Embryonic facial prominence (tissue), 1 donor: ENCODE results near the gene ZNF211.

Source experiments
- DNase-seq: peaks from one replicate; pipeline ENCODE4 v3.0.0-alpha.2; 2016; ENCODE audit errors: extremely low spot score

Gene ZNF211

DNA sequence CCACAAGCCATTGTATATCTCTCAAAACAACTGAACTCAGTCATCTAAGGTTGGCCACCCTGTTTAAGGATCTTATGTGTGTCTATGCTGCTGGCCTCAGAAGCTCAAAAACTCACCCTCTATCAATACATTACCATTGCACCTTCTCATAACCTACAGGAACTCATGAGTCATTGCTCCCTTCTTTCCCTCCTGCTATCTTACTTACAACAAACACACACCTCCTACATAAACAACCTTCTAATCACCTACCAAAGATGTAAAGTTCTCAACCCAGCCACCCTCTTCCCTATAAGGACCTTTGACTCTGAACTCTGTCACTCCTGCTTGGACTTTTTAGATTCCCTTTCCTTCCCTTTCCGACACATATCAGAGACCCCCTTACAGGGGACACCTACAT, 22.5 kb downstream of the ZNF211 start:
- DNase-seq, result no peak

DNA sequence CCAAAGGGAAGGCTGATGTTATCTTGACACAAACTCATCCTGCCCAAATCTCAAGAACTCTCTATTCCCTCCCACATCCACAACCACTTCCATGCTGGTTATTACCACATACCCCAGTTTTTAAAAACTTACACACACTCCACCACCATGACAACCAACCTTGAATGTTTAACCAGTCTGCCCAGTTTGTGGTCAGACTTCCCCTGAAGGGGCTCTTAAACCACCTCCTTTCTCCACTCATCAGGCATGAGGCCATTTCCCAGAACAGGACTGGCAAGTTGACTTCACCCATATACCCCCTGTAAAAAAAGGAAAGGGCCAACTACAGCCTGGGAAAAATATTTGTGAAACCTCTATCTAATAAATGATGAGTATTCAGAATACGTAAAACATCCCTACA, 23.4 kb downstream of the ZNF211 start:
- DNase-seq, result no peak

DNA sequence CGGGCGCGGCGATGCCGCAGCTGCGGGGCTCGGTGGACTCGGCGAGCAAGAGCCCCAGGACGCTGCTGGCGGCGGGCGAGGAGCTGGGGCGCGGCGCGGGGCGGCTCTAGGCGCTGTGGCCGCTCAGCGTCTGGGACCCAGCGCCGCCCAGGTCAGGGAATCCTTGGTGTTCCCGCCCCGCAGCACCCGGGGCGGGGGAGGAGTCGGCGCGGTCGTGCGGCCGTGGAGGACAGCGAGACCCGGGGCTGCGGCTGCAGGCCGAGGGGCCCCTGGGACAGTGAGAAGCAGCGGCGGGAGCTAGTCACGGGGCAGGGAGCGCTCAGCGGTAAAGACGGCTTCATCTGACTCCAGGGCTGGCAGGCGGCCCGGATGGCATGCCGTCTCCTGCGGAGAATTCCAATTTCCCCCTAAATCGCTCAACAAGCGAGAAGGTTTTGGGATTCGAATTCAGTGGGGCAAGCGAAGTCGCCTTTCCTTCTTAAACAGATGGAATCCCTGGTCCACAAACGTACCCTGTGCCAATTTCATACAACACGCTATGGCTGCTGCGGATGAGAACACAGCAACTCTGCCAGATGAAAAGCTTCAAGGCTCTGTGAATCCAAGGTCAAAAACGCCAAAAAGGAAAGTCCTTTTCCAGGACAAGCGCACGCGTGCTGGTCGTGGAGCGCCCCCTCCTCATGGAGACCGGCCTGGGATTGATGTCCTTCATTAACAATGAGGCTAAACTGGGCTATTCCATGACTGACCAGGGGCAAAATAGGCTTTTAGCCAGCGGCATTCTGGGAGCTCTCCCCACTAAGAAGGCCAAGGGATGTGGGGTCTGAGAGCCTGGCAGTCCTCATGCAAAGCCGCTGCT, 31.5 kb downstream of the ZNF211 start:
- DNase-seq, result peak; percentile 24

DNA sequence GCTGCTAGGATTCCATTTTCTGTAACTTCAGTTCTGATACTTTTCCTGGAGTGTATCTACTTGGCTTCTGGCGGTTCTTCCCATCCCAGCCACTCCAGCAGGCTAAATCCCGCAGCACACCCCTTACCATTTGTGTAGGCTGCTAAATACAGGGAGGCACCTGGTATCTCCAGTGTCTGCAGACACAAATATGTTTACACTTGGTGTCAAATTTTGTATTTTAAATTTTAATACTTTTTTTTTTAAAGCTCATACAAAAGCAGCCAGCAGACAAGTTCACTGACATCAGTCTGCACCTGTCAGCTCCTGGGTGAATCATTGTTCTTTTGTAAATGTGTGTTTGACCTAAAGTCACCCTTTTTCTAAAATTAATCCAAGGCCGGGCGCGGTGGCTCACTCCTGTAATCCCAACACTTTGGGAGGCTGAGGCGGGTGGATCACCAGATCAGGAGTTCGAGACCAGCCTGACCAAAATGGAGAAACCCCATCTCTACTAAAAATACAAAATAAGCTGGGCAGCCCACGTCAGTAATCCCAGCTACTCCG, 32.4 kb downstream of the ZNF211 start:
- DNase-seq, result no peak

DNA sequence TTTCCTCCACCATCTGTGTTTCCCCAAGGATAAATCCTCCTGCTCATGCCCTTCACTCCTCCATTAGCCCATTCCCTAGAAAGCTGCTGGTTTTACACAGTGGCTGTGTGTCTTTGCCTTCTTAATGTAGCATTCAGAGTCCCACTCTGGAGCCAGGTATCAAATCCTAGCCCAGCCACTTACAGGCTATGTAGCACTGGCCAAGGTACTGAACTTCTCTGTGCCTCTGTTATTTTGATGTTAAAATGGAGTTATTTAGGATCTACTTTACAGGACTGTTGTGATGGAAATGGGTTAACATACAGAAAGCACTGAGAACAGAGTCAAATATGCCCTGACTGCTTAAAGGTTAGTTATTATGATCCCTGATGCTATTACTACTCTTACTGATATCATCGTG, 34.3 kb downstream of the ZNF211 start:
- no peak for DNase-seq

DNA sequence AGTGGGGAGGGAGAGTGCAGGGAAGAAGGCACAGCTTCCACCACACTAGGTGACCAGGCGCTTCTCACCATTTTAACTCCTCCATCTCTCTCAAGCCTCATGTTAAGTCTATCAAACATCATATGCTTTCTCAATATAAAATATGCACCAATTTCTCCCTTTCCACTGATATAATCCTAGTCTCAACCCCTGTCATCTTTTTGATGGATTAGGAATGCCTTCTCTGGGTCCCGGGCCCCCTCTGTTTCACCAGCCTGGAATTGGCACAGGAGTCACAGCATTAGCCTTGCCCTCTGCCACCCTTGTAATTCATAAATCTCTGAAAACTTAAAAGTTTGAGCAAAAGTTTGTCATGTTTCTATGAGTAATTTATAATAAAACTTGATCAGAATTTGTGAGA, 35.7 kb downstream of the ZNF211 start, which contains the start of gene ZSCAN4:
Gene ZSCAN4 (plus strand): TSS at position 301 of the 400 bp plus-strand sequence. CDS start 7,211 bp downstream, outside the sequence.
- no peak for DNase-seq

DNA sequence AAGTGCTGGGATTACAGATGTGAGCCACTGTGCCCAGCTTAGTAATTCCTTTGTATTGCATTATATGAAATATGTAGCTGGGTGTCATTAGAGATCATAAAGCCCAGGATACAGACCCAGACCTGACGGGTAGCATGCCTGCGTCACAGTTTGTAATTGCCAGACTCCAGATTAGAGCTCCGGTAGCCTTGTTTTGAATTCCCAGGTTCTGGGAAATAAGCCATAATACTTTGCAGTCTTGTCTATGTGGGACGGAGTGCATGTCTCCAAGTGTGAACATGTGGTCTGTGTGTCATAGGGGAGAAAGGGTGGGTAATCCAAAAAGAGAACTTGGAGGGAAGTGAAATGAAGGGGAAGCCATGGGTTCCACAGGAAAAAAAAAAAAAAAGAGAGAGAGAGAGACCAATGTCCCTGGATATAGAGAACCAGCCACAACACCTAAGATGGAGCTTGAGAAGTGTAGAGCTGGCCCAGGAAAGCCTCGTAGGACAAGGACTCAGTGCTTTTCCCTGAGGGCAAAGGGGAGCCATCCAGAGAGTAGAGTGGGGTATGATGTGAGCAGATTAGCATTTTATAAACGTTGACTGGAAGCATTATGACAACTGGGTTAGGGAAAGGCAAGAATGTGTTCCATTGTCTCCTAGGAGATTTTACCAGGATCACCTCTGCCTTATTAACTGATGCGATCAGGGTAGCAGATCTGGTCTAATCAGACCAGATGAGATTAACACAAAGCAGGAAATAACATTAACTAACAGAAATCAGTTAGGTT, 38.3 kb downstream of the ZNF211 start:
- no peak for DNase-seq

DNA sequence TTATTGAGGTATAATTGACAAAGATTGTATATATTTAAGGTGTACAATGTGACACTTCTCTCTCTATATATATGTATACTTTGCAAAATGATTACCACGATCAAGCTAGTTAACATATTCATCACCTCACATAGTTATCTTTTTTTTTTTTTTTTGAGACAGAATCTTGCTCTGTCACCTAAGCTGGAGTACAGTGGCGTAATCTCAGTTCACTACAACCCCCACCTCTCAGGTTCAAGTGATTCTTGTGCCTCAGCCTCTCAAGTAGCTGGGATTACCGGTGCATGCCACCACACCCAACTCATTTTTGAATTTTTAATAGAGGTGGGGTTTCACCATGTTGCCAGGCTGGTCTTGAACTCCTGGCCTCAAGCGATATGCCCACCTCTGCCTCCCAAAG, 39.5 kb downstream of the ZNF211 start:
- DNase-seq, result no peak

DNA sequence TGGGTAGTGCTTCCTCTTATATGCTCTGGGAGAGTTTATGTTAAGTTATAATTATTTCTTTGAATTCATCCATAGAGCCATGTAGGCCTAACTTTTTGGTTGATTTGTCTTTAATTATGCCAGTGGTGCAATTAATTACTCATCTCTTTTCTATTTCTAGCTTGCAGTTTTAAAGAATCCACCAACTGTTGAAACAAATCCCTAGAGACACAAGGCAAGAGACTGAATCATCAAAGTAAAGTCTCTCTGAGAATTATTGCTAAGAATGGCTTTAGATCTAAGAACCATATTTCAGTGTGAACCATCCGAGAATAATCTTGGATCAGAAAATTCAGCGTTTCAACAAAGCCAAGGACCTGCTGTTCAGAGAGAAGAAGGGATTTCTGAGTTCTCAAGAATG, 42.9 kb downstream of the ZNF211 start:
- DNase-seq, result no peak

DNA sequence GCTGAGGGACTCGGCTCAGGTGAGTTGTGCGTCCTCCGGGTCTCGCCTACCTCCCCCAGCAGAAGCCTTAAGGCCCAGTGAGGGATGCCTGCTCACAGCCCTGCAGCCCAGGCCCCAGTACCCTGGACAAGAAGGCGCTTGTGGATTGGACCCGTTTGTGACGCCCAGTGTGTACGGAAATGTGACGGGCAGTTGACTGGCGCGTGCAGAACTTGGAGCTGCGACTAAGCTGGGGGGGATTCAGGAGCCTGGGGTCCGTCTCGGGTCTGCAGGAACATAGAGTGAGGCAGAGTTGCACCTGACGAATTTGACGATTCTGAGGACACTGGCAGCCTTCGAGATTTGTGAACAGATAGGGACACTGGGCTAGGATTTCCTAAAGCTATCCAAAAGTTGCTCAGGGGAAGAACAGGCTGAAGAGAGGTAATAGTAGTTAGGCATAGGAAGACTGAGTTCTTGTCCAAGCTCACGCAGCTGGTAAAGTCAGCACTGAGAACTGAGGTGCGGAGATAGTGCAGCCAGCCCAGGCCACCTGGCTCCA, 49.3 kb downstream of the ZNF211 start:
- DNase-seq, result no peak

DNA sequence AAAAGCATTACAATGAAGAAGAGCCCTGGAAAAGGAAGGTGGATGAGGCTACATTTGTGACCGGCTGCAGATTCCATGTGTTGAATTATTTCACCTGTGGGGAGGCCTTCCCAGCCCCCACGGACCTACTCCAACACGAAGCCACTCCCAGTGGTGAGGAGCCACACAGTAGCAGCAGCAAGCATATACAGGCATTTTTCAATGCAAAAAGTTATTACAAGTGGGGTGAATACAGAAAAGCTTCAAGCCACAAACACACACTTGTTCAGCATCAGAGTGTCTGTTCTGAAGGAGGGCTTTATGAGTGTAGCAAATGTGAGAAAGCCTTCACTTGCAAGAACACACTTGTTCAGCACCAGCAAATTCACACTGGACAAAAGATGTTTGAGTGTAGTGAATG, 53.8 kb downstream of the ZNF211 start:
- no peak for DNase-seq

DNA sequence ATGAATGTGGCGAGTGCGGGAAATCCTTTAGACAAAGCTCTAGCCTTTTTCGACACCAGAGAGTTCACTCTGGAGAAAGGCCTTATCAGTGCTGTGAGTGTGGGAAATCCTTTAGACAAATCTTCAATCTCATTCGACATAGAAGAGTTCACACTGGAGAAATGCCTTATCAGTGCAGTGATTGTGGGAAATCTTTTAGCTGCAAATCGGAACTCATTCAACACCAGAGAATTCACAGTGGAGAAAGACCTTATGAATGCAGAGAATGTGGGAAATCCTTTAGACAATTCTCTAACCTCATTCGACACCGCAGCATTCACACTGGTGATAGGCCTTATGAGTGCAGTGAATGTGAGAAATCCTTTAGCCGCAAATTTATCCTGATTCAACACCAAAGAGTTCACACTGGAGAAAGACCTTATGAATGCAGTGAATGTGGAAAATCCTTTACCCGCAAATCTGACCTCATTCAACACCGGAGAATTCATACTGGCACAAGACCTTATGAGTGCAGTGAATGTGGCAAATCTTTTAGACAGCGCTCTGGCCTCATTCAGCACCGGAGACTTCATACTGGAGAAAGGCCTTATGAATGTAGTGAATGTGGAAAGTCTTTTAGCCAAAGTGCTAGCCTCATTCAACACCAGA, 54.5 kb downstream of the ZNF211 start:
- no peak for DNase-seq

DNA sequence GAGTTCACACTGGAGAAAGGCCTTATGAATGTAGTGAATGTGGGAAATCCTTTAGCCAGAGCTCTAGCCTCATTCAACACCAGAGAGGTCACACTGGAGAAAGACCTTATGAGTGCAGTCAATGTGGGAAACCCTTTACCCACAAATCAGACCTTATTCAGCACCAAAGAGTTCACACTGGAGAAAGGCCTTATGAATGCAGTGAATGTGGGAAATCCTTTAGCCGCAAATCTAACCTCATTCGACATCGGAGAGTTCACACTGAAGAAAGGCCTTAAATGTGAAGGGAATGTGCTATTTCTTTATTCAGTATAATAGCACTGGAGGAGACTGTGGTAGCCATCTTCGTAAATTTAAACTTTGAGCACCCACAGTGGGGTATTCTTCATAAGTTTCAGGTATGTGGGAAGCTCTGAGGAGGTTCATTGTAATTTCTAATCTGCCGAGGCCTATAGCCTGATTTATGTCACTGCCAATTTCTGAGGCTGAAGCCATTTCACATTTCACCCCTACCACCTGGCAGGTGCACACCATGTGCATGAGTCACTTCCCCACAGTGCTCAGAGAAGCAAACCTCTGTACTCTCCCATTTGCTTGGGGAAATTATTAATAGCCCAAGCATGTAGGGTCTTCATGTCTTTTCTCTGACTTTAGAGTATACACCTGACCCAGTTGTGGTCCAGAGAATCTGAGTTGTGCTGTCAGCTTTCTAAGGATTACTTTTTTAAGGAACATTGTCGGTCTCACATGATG, 55.2 kb downstream of the ZNF211 start:
- DNase-seq, result no peak

DNA sequence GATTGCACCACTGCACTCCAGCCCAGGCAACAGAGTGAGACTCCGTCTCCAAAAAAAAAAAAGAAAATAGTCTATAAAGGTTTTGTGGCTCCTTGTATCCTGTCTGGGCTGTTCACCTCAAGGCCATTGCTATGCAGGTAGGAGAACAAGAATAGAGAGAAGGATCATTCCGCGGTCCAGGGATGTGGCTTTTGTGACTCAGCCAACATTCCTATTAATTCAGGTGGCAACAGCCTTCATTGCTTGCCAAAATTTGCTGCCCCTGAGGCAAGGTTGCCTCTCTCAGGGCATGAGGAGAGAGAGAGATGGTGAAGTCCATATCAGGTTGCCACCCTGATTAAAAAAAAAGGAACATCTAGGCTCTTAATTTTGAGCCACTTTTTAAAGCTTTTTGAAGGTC, 56.8 kb downstream of the ZNF211 start:
- no peak for DNase-seq
